BLaER1 treated with 17β-estradiol and CSF1 and Interleukin-3, amounts not matched to agents 10 nM and 100 nM (cell line): ENCODE results near the gene OTOS.
A peak's percentile ranks its signal among the peaks of the same experiment; 100 is the strongest.

Experiments used
- H3K27ac ChIP-seq, 11 experiments: shearing (Covaris generic); formaldehyde crosslinking; 2 replicates each; pipeline ENCODE4 v1.8.1; 2022
- H3K27me3 ChIP-seq, 11 experiments: shearing (Covaris generic); formaldehyde crosslinking; 2 replicates each; pipeline ENCODE4 v1.8.1; 2022
- H3K36me3 ChIP-seq, 11 experiments: shearing (Covaris generic); formaldehyde crosslinking; 2 replicates each; pipeline ENCODE4 v1.8.1; 2022
- H3K4me1 ChIP-seq, 10 experiments: shearing (Covaris generic); formaldehyde crosslinking; 2 replicates each; pipeline ENCODE4 v1.8.1; 2022
- H3K4me2 ChIP-seq, 11 experiments: shearing (Covaris generic); formaldehyde crosslinking; 2 replicates each; pipeline ENCODE4 v1.8.1; 2022
- H3K4me3 ChIP-seq, 10 experiments: shearing (Covaris generic); formaldehyde crosslinking; 2 replicates each; pipeline ENCODE4 v1.8.1; 2022
- H3K9ac ChIP-seq, 11 experiments: shearing (Covaris generic); formaldehyde crosslinking; 2 replicates each; pipeline ENCODE4 v1.8.1; 2022
- H3K9me3 ChIP-seq, 11 experiments: shearing (Covaris generic); formaldehyde crosslinking; replicated peaks in 1 of 11; 2 replicates each; pipeline ENCODE4 v1.8.1; 2022
- H4K20me1 ChIP-seq, 11 experiments: shearing (Covaris generic); formaldehyde crosslinking; 2 replicates each; pipeline ENCODE4 v1.8.1; 2022
- Cebpa-rat ChIP-seq, 11 experiments: shearing (Covaris generic); IDR thresholded peaks; 2 replicates each; pipeline ENCODE4 v1.8.1; 2022

Gene OTOS

GRCh38 chr2:240141736-240142135 is 1.3 kb upstream of the OTOS start:
- H3K4me1 ChIP-seq: peaks cover 7 to 14% (median 11%) of the 10 kb centered on the region in 10 experiments; a peak in 19 of 20 replicates
- no peaks in the 10 kb centered on the region for H4K20me1 ChIP-seq
- TF ChIP-seq Cebpa-rat (IDR thresholded peaks at IDR 0.05): no peak
- H3K27ac ChIP-seq: no peak overlapping the region
- H3K27me3 ChIP-seq: peaks cover 0 to 8% (median 4%) of the 10 kb centered on the region in 11 experiments; a peak in 10 of 22 replicates
- no peaks in the 10 kb centered on the region for H3K36me3 ChIP-seq
- H3K9ac ChIP-seq: no peak overlapping the region
- H3K4me3 ChIP-seq: no peak overlapping the region
- H3K4me2 ChIP-seq: no peak overlapping the region
- no peaks in the 10 kb centered on the region for H3K9me3 ChIP-seq

DNA sequence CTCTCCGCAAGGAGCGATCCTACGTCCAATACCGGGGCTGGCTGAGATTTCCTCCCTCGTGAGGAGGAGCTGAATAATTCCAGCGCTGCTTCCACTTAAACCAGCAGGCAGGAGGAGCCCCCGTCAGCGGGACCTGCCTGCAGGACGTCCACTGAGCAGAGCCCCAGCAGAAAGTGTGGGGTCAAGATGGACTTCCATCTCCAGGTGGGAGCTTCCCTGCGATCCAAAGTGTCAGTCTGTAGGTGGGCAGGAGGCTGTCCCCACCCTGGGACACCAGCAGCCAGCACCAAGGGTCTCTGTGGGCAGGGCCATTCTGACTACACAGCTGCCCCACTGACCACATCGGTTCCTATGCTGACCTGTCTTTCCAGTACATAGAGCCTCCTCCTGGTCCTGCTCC is 462 bp upstream of the OTOS start:
- Histone ChIP-seq H3K4me3 (no peak overlapping the region), H3K9me3 (no peaks in the 10 kb centered on the region), H3K9ac (no peak overlapping the region; a peak in 2 of 22 replicates), H3K27me3 (peaks cover 0 to 12% (median 4%) of the 10 kb centered on the region in 11 experiments; a peak in 10 of 22 replicates), H3K27ac (no peak overlapping the region), H3K4me1 (peaks cover 7 to 18% (median 12%) of the 10 kb centered on the region in 10 experiments; a peak in 19 of 20 replicates), H3K36me3 (no peaks in the 10 kb centered on the region), H3K4me2 (no peak overlapping the region), H4K20me1 (no peaks in the 10 kb centered on the region)
- no peak for TF ChIP-seq Cebpa-rat (IDR thresholded peaks at IDR 0.05)

GRCh38 chr2:240139666-240140393 is 628 bp downstream of the OTOS start:
- H3K36me3 ChIP-seq: no peaks in the 10 kb centered on the region
- peaks cover 13 to 25% (median 19%) of the 10 kb centered on the region in 10 experiments for H3K4me1 ChIP-seq
- H3K4me3 ChIP-seq: no peak overlapping the region
- H3K9me3 ChIP-seq: no peaks in the 10 kb centered on the region
- TF ChIP-seq Cebpa-rat (IDR thresholded peaks at IDR 0.05): no peak
- H4K20me1 ChIP-seq: peaks cover 0 to 10% (median 7%) of the 10 kb centered on the region in 11 experiments; a peak in 17 of 22 replicates
- no peak overlapping the region for H3K4me2 ChIP-seq
- H3K27me3 ChIP-seq: peaks cover 0 to 12% (median 4%) of the 10 kb centered on the region in 11 experiments; a peak in 10 of 22 replicates
- 0 out of 22 replicates have a peak overlapping the region, but pooled peaks of 2 of the 11 experiments have one; percentile 8 to 29 for H3K9ac ChIP-seq
- H3K27ac ChIP-seq: no peak overlapping the region

DNA sequence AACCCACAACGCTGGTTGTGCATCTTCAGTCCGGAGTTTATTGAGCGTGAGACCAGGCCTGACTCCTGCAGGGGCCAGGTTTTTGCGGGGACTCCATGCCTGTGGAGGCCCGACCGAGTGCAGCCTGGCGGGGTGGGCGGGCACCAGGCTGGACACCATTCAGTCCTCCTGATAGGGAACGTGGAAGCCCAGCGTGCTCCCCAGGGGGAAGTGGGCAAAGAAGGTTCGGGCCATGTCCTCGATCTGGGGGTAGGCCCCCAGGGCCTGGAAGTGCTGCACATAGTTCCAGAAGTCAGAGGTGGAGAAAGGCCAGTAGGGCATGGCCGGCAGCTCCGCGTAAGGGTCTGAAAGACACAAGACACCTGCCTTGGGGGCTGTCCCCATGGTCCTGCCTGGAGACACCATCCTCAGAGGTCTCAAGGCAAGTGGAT is 1.4 kb downstream of the OTOS start:
- peaks cover 0 to 12% (median 4%) of the 10 kb centered on the region in 11 experiments; a peak in 10 of 22 replicates for H3K27me3 ChIP-seq
- peaks cover 0 to 18% (median 15%) of the 10 kb centered on the region in 11 experiments; a peak in 17 of 22 replicates for H4K20me1 ChIP-seq
- H3K4me2 ChIP-seq: no peak overlapping the region
- H3K27ac ChIP-seq: no peak overlapping the region
- peaks cover 0 to 7% (median 2%) of the 10 kb centered on the region in 11 experiments; a peak in 13 of 22 replicates for H3K36me3 ChIP-seq
- H3K9ac ChIP-seq: no peak overlapping the region
- peaks cover 16 to 25% (median 21%) of the 10 kb centered on the region in 10 experiments for H3K4me1 ChIP-seq
- no peak overlapping the region for H3K4me3 ChIP-seq
- no peaks in the 10 kb centered on the region for H3K9me3 ChIP-seq
- TF ChIP-seq Cebpa-rat (IDR thresholded peaks at IDR 0.05): no peak

DNA sequence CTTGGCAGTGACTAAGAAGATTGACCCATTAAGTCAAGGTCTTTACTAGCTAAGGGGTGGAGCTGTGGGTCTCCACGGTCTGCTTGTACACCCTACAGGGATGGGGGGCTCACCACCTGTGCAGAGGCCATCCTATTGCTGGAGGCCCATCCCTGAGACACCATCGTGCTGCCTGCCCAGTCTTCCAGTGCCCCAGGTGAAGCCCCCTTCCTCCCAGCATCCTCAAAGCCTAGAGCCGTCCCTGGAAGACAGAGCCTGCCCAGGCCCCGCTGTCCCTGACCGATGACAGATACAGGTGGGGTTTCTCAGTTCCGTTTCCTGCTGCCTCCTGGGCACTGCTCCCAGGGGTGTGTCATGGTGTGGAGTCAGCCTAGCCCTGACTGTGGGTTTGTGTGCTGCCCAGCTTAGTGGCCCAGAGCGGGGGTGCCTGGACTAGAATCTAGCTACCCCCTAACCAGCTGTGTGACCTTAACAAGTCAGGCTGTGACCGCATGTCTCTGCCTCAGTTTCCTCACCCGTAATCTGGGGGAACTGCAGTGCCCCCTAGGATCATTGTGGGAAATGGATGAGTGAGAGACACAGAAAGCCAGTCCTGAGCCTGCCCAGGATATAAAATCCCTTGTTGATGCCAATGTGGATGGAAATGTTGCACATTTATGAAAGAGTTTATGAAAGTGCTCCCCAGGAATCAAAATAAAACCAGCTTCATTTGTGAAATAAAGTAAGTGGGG is 2.0 kb downstream of the OTOS start:
- Histone ChIP-seq H3K4me3 (no peak overlapping the region), H3K9ac (no peak overlapping the region), H3K4me2 (no peak overlapping the region), H3K9me3 (no peaks in the 10 kb centered on the region), H3K4me1 (peaks cover 13 to 23% (median 18%) of the 10 kb centered on the region in 10 experiments), H3K27ac (no peak overlapping the region), H4K20me1 (peaks cover 0 to 24% (median 21%) of the 10 kb centered on the region in 11 experiments; a peak in 17 of 22 replicates), H3K36me3 (peaks cover 5 to 13% (median 8%) of the 10 kb centered on the region in 11 experiments), H3K27me3 (peaks cover 0 to 12% (median 4%) of the 10 kb centered on the region in 11 experiments; a peak in 10 of 22 replicates)
- no peak for TF ChIP-seq Cebpa-rat (IDR thresholded peaks at IDR 0.05)

- peaks cover 0 to 30% (median 25%) of the 10 kb centered on the region in 11 experiments; a peak in 17 of 22 replicates for H4K20me1 ChIP-seq
- no peak for TF ChIP-seq Cebpa-rat (IDR thresholded peaks at IDR 0.05)
- no peak overlapping the region for H3K9ac ChIP-seq
- H3K4me3 ChIP-seq: no peak overlapping the region
- H3K36me3 ChIP-seq: peaks cover 12 to 20% (median 15%) of the 10 kb centered on the region in 11 experiments
- H3K9me3 ChIP-seq: no peaks in the 10 kb centered on the region
- peaks cover 0 to 12% (median 4%) of the 10 kb centered on the region in 11 experiments; a peak in 10 of 22 replicates for H3K27me3 ChIP-seq
- no peak overlapping the region for H3K27ac ChIP-seq
- peaks cover 13 to 23% (median 18%) of the 10 kb centered on the region in 10 experiments for H3K4me1 ChIP-seq
- no peak overlapping the region for H3K4me2 ChIP-seq
Observed at GRCh38 chr2:240137596-240138253, 2.7 kb downstream of the OTOS start.

DNA sequence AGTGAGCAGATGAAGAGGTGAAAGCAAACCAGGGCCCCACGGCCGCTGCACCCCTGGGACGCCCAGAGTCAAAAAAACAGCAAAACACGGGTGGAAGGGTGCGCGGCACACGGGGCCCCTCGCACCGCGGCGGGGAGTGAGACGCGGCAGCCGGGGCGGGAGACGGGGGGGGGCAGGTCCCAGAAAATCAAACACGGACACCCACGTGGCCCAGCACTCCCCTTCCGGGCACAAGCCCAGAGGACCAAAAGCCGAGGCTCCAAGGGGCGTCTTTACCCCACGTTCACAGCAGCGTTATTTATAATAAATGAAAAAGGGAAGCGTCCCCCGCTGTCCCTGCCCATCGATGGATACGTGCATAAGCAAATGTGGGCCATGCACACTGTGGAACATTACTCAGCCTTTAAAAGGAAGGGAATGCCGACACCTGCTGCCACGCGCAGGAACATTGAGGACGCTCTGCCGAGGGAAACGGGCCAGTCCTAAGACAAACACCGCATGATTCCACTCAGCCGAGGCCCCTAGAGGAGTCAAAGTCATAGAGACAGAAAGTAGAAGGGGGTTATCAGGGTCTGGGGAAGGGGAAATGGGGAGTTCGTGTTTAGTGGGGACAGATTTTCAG is 3.7 kb downstream of the OTOS start:
- Histone ChIP-seq H3K9me3 (no peaks in the 10 kb centered on the region), H3K36me3 (peaks cover 22 to 30% (median 24%) of the 10 kb centered on the region in 11 experiments), H3K4me1 (peaks cover 13 to 23% (median 18%) of the 10 kb centered on the region in 10 experiments), H3K4me2 (peak overlapping the region; percentile 74 to 99 (median 94)), H3K9ac (peak overlapping the region; percentile 86 to 95 (median 90)), H3K4me3 (peak overlapping the region; percentile 84 to 97 (median 90)), H3K27ac (peak overlapping the region in 10 of 11 experiments; percentile 75 to 87 (median 80); a peak in 19 of 22 replicates), H3K27me3 (peaks cover 0 to 12% (median 4%) of the 10 kb centered on the region in 11 experiments; a peak in 10 of 22 replicates), H4K20me1 (peaks cover 0 to 39% (median 34%) of the 10 kb centered on the region in 11 experiments; a peak in 17 of 22 replicates)
- TF ChIP-seq Cebpa-rat (IDR thresholded peaks at IDR 0.05): no peak
